Activated CD4-positive, alpha-beta T cell treated with anti-CD3 and anti-CD28 coated beads, Interleukin-2, Interleukin-4, amounts not matched to agents 100 ng/mL and 50 ng/mL, durations not matched to agents 16 hours and 8 hours (primary cell): Measurements from ENCODE around the gene ERICH6B.

ENCODE experiments used
- DNase-seq: peaks from one replicate; pipeline ENCODE4 v3.0.0-alpha.2; 2020; ENCODE audit warnings: low spot score

ERICH6B gene

GRCh38 chr13:45601680-45602079, 13.9 kb downstream of the ERICH6B start:
- DNase-seq, result no peak

- DNase-seq, result no peak
Measured at GRCh38 chr13:45598597-45598996, 16.9 kb downstream of the ERICH6B start.

GRCh38 chr13:45596800-45597475, 18.6 kb downstream of the ERICH6B start:
- DNase-seq, result no peak

- DNase-seq, result no peak
Measured at GRCh38 chr13:45595965-45596364, 19.6 kb downstream of the ERICH6B start.

GRCh38 chr13:45594764-45595163, 20.8 kb downstream of the ERICH6B start:
- no peak for DNase-seq

- DNase-seq, result no peak
Measured at GRCh38 chr13:45594227-45594626, 21.3 kb downstream of the ERICH6B start.

- DNase-seq, result no peak
Measured at GRCh38 chr13:45592758-45593157, 22.8 kb downstream of the ERICH6B start.

- DNase-seq, result no peak
Measured at GRCh38 chr13:45590066-45590465, 25.5 kb downstream of the ERICH6B start.

GRCh38 chr13:45587897-45588296, 27.6 kb downstream of the ERICH6B start:
- no peak for DNase-seq

- DNase-seq, result no peak
Measured at GRCh38 chr13:45584816-45585215, 30.7 kb downstream of the ERICH6B start.

GRCh38 chr13:45582408-45583076, 33.0 kb downstream of the ERICH6B start:
- DNase-seq, result no peak

GRCh38 chr13:45576466-45576865, 39.1 kb downstream of the ERICH6B start:
- DNase-seq, result no peak

- no peak for DNase-seq
Measured at GRCh38 chr13:45575830-45576180, 39.7 kb downstream of the ERICH6B start.

GRCh38 chr13:45575146-45575829, 40.3 kb downstream of the ERICH6B start:
- DNase-seq, result no peak

GRCh38 chr13:45565331-45565730, 50.2 kb downstream of the ERICH6B start:
- no peak for DNase-seq

GRCh38 chr13:45564133-45564776, 51.3 kb downstream of the ERICH6B start:
- DNase-seq, result peak; percentile 26

GRCh38 chr13:45554604-45555109, 60.9 kb downstream of the ERICH6B start:
- no peak for DNase-seq

- no peak for DNase-seq
Measured at GRCh38 chr13:45548281-45548680, 67.3 kb downstream of the ERICH6B start.

- no peak for DNase-seq
Measured at GRCh38 chr13:45546410-45546765, 69.2 kb downstream of the ERICH6B start.

- DNase-seq, result no peak
Measured at GRCh38 chr13:45545686-45546409, 69.7 kb downstream of the ERICH6B start.

GRCh38 chr13:45544520-45544919, 71.0 kb downstream of the ERICH6B start:
- DNase-seq, result no peak

GRCh38 chr13:45542878-45543277, 72.7 kb downstream of the ERICH6B start:
- DNase-seq, result no peak
